Dendritic cell treated with granulocyte-macrophage colony-stimulating factor and Interleukin-4, amounts not matched to agents 40 ng/mL and 50 ng/mL, for 4 days (primary cell): ENCODE data around the gene DDX54.

Experiments
- H3K27ac Mint-ChIP-seq: one replicate; pipeline ENCODE4 v1.8.0; 2022; ENCODE audit warnings: mild to moderate bottlenecking, mixed read lengths
- H3K27me3 Mint-ChIP-seq: one replicate; pipeline ENCODE4 v1.8.0; 2022; ENCODE audit warnings: mild to moderate bottlenecking, mixed read lengths
- H3K36me3 Mint-ChIP-seq: one replicate; pipeline ENCODE4 v1.8.0; 2022; ENCODE audit warnings: low read depth, mixed read lengths
- H3K4me1 Mint-ChIP-seq: one replicate; pipeline ENCODE4 v1.8.0; 2022; ENCODE audit warnings: low read depth, mixed read lengths
- H3K4me3 Mint-ChIP-seq: one replicate; pipeline ENCODE4 v1.8.0; 2022; ENCODE audit warnings: mild to moderate bottlenecking, moderate library complexity, mixed read lengths
- H3K9me3 Mint-ChIP-seq: one replicate; pipeline ENCODE4 v1.8.0; 2022; ENCODE audit warnings: mixed read lengths
- intact Hi-C: fragments of 100-400 bp; cut with micrococcal nuclease; formaldehyde crosslinking; loops from one replicate; pipeline ENCODE4 v1.15.0; 2022

The DDX54 gene, protein sequence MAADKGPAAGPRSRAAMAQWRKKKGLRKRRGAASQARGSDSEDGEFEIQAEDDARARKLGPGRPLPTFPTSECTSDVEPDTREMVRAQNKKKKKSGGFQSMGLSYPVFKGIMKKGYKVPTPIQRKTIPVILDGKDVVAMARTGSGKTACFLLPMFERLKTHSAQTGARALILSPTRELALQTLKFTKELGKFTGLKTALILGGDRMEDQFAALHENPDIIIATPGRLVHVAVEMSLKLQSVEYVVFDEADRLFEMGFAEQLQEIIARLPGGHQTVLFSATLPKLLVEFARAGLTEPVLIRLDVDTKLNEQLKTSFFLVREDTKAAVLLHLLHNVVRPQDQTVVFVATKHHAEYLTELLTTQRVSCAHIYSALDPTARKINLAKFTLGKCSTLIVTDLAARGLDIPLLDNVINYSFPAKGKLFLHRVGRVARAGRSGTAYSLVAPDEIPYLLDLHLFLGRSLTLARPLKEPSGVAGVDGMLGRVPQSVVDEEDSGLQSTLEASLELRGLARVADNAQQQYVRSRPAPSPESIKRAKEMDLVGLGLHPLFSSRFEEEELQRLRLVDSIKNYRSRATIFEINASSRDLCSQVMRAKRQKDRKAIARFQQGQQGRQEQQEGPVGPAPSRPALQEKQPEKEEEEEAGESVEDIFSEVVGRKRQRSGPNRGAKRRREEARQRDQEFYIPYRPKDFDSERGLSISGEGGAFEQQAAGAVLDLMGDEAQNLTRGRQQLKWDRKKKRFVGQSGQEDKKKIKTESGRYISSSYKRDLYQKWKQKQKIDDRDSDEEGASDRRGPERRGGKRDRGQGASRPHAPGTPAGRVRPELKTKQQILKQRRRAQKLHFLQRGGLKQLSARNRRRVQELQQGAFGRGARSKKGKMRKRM

GRCh38 chr12:113185180-113186032 is at the start of gene DDX54, which contains the start of gene RITA1:
DDX54 (minus strand) TSS chr12:113185478; CDS start chr12:113185451, 27 bp downstream.
RITA1 (plus strand) TSS chr12:113185721; CDS start chr12:113186747, 1,026 bp downstream.
- Mint-ChIP-seq H3K27me3 (no peaks in the 10 kb centered on the region), H3K4me1 (peaks cover 32% of the 10 kb centered on the region), H3K9me3 (no peaks in the 10 kb centered on the region), H3K36me3 (peaks cover 75% of the 10 kb centered on the region), H3K27ac (peak within 1 kb of the TSS; percentile 98), H3K4me3 (peak within 1 kb of the TSS; percentile 98)
- intact Hi-C loops = loop anchor here (5.0 kb wide), 1 partner anchor 37 kb away; the partner anchor contains the start of gene TPCN1

- no peaks in the 10 kb centered on the region for H3K9me3 Mint-ChIP-seq
- peaks cover 99% of the 10 kb centered on the region for H3K4me1 Mint-ChIP-seq
- H3K27ac Mint-ChIP-seq = peak overlapping the region; percentile 91
- H3K27me3 Mint-ChIP-seq = no peaks in the 10 kb centered on the region
- no peak overlapping the region for H3K4me3 Mint-ChIP-seq
- intact Hi-C loops = loop anchor here (5.0 kb wide), 1 partner anchor 37 kb away; no protein-coding TSS in a partner anchor
- H3K36me3 Mint-ChIP-seq = peaks cover 87% of the 10 kb centered on the region
Observed at GRCh38 chr12:113234483-113234882, 49.2 kb upstream of the DDX54 start.

DNA sequence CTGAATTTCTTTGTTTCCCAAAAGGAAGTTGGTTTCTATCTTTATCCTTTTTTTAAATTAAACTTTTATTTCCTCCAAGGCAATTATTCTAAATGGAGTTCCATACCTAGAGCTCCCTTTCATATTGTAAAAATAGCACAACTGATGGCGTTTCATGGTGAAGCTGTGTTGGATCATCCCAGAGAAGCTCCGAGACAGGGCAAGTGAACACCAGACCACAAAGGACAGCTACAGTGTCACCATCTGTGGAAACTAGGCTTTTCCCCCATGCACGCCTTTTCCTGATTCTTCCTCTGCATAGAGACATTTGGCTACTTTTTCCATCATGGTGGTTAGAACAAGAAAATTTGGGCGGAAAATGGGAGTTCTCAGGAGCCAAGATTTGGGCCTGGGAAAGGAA is 48.7 kb upstream of the DDX54 start:
- Mint-ChIP-seq H3K4me3 (peak overlapping the region; percentile 17), H3K36me3 (peaks cover 87% of the 10 kb centered on the region), H3K27ac (peak overlapping the region; percentile 91), H3K27me3 (no peaks in the 10 kb centered on the region), H3K4me1 (peaks cover 99% of the 10 kb centered on the region), H3K9me3 (no peaks in the 10 kb centered on the region)
- intact Hi-C loops = loop anchor here (1.0 to 5.0 kb wide), 2 partner anchors 13 to 37 kb away; partner anchors contain the start of gene TPCN1

- peaks cover 100% of the 10 kb centered on the region for H3K4me1 Mint-ChIP-seq
Observed at GRCh38 chr12:113232840-113233585, 47.7 kb upstream of the DDX54 start.

DNA sequence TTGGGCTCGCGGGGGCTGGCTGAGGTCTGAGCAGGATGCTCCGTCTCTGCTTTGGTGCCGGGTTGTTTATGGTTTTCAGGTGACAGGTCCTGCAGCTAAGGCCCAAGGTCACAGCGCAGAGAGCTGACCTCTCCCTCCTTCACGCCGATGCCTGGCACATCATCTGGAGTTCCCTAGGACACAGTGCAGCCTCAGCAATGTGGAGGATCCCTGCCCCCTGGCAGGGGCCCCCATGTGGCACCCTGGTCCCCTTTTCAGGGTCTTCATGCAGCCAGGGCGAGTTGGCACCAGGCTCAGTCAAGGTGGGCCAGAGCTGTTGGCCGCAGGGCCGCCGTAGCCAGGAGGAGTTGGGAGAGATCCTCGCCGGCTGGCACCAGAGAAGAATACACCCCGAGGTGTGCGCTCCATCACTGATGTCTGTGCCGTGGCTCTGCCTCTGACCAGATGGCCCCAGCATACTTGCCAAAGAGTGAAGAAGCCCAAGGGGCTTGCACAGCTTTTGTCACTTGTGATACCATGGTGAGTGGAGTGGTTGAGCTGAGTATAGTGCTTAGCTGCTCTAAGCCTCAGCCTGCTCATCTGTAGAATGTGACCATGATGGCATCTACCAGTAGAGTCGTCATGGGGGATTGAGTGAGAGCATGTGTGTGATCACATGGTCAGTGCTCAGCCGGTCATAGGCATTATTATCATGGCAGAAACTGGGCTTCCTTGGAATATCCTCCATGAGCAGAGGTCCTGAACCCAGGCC is 47.0 kb upstream of the DDX54 start:
- intact Hi-C loops = loop anchor here (5.0 kb wide), 1 partner anchor 35 kb away; no protein-coding TSS in a partner anchor
- Mint-ChIP-seq H3K36me3 (peaks cover 94% of the 10 kb centered on the region), H3K27ac (peak overlapping the region; percentile 91), H3K4me3 (no peak overlapping the region), H3K4me1 (peaks cover 100% of the 10 kb centered on the region), H3K9me3 (no peaks in the 10 kb centered on the region), H3K27me3 (no peaks in the 10 kb centered on the region)

More at GRCh38 chr12:113232840-113233585, 47.7 kb upstream of the DDX54 start:
- intact Hi-C loops = loop anchor here (1.0 to 5.0 kb wide), 2 partner anchors 12 to 36 kb away; partner anchors contain the start of gene TPCN1
- H3K27me3 Mint-ChIP-seq = no peaks in the 10 kb centered on the region
- H3K9me3 Mint-ChIP-seq = no peaks in the 10 kb centered on the region
- peak overlapping the region; percentile 39 for H3K4me3 Mint-ChIP-seq
- peaks cover 87% of the 10 kb centered on the region for H3K36me3 Mint-ChIP-seq
- H3K27ac Mint-ChIP-seq = peak overlapping the region; percentile 91

- Mint-ChIP-seq H3K9me3 (no peaks in the 10 kb centered on the region), H3K4me3 (no peak overlapping the region), H3K36me3 (peaks cover 100% of the 10 kb centered on the region)
Observed at GRCh38 chr12:113231235-113232088, 46.2 kb upstream of the DDX54 start.

DNA sequence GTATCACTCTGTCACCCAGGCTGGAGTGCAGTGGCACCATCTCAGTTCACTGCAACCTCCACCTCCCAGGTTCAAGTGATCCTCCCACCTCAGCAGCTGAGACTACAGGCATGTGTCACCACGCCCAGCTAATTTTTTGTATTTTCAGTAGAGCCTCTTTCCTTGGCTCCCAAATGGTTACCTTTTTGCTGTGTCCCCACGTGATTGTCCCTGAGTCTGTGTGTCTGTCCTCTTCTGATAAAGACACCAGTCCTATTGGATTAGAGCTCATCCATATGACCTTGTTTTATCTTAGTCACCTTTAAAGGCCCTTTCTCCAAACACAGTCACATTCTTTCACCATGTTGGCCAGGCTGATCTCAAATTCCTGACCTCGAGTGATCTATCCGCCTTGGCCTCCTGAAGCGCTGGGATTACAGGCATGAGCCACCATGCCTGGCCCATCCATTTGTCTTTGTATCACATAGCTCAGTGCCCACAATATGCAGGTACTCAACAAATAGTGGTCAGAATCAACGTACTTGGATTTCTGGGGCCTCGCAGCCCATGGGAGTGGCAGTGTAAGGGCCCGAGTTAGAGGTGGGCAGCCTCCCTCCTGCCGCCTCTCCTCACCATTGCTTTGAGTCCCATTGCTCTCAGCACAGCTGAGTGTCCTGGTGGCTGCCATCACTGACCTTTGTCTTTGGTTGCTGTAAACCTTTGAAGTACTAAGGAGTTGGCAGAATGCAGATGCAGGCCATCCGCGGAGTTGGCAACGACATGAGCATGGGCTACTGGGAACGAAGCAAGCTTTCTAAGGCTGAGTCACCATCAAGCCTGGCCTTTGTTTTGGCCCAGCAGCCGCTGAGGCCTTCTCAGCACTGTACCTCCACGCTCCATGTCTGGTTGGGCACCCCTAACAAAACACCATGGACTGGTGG is 45.3 kb upstream of the DDX54 start:
- H3K27me3 Mint-ChIP-seq = no peaks in the 10 kb centered on the region
- intact Hi-C loops = loop anchor here (5.0 kb wide), 1 partner anchor 33 kb away; no protein-coding TSS in a partner anchor
- peak overlapping the region; percentile 37 for H3K4me3 Mint-ChIP-seq
- no peaks in the 10 kb centered on the region for H3K9me3 Mint-ChIP-seq
- peak overlapping the region; percentile 91 for H3K27ac Mint-ChIP-seq
- H3K36me3 Mint-ChIP-seq = peaks cover 92% of the 10 kb centered on the region
- peaks cover 92% of the 10 kb centered on the region for H3K4me1 Mint-ChIP-seq

More at GRCh38 chr12:113231235-113232088, 46.2 kb upstream of the DDX54 start:
- Mint-ChIP-seq H3K27ac (peak overlapping the region; percentile 91), H3K4me1 (peaks cover 100% of the 10 kb centered on the region), H3K27me3 (no peaks in the 10 kb centered on the region)
- intact Hi-C loops = loop anchor here (5.0 kb wide), 1 partner anchor 34 kb away; no protein-coding TSS in a partner anchor

- no peak overlapping the region for H3K4me3 Mint-ChIP-seq
- peaks cover 72% of the 10 kb centered on the region for H3K36me3 Mint-ChIP-seq
- H3K9me3 Mint-ChIP-seq = no peaks in the 10 kb centered on the region
- peak overlapping the region; percentile 91 for H3K27ac Mint-ChIP-seq
- H3K27me3 Mint-ChIP-seq = no peaks in the 10 kb centered on the region
- H3K4me1 Mint-ChIP-seq = peaks cover 71% of the 10 kb centered on the region
- intact Hi-C loops = no loop called here
Observed at GRCh38 chr12:113228394-113229028, 43.2 kb upstream of the DDX54 start.

DNA sequence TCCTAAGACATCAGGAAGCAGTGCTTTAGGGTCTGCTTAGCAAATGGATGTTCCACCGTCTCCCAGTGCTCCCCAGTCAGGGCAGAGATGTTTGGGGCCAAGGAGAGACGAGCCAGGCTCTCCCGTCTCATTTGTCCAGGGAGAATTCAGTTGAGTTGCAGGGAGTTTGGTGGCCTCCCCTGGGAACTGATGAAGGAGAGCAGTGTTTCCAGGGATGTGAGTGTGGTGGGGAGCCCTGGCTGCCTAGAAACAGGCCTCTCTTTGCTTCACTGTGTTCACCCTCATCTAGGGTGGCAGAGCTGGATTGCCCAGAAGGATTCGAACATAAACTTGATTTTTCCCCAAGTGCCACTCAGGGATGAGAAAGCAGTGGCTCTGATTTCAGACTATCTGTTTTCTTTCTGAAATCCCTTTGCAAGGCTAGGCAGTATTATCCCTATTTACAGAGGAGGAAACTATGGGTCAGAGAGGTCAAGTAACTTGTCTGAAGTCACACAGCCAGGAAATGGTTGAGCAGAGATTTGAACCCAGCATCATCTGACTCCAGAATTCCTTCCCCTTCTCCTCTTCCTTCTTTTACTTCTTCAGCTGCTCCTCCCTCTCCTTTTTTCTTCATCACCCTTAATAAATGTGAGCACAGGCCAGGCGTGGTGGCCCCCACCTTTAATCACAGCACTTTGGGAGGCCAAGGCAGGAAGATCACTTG is 42.6 kb upstream of the DDX54 start:
- H3K36me3 Mint-ChIP-seq = peaks cover 65% of the 10 kb centered on the region
- intact Hi-C loops = no loop called here
- H3K27ac Mint-ChIP-seq = peak overlapping the region; percentile 91
- H3K27me3 Mint-ChIP-seq = no peaks in the 10 kb centered on the region
- no peak overlapping the region for H3K4me3 Mint-ChIP-seq
- H3K9me3 Mint-ChIP-seq = no peaks in the 10 kb centered on the region
- peaks cover 64% of the 10 kb centered on the region for H3K4me1 Mint-ChIP-seq
